GM19328 (cell line): ENCODE data around the gene INPP5B.
"Not testable (repeated sequence)": the region's sequence is repeated elsewhere in the genome, so short reads cannot be mapped to it uniquely, and the experiment has no call there.

Experiments
- ATAC-seq: cut with Tn5 transposase; IDR thresholded peaks from one replicate; pipeline ENCODE4 v1.9.1; 2021; ENCODE audit warnings: mild to moderate bottlenecking, moderate library complexity; ENCODE audit not compliant: unreplicated experiment

The INPP5B gene

DNA sequence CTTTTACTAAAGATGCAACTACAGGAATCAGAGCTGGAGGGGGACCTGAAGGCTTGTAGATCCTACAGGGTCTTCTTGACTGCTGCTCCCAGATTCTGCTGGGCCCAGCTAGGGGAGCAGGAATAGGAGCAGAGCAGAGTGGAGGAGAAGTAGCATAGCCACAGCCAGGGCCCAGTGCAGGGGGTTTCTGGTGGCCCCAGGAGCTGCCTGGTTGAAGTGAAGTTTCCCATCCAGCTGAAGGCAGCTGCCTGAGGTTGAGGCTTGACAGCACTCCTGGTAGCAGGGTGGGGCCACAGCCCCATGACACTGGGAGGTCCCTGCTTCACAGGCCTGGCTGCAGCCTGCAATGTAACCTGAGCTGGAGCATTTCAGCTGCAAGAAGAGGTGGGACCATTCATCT, 2.0 kb upstream of the INPP5B start:
- no peak for ATAC-seq

DNA sequence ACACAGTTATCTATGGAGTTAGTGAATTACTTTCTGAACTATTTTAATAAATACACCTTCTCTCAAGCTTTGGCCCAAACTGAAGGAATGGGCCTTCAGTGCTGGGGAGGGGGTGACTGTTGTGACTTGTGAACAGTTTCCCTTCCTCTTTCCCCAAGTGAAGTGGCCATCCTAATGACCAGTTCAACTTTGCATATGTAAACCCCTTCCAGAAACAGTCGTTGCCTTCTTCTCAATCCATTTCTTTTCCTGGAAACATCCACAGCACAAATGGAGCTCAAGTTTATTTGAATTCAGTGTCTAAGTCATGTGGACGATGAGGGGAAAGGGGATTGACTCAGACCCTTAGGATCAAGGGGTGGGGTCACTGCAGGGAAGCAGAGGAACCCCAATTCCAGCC, 1.3 kb upstream of the INPP5B start:
- ATAC-seq: no peak

GRCh38 chr1:37947364-37947763, 511 bp upstream of the INPP5B start:
- no peak for ATAC-seq

DNA sequence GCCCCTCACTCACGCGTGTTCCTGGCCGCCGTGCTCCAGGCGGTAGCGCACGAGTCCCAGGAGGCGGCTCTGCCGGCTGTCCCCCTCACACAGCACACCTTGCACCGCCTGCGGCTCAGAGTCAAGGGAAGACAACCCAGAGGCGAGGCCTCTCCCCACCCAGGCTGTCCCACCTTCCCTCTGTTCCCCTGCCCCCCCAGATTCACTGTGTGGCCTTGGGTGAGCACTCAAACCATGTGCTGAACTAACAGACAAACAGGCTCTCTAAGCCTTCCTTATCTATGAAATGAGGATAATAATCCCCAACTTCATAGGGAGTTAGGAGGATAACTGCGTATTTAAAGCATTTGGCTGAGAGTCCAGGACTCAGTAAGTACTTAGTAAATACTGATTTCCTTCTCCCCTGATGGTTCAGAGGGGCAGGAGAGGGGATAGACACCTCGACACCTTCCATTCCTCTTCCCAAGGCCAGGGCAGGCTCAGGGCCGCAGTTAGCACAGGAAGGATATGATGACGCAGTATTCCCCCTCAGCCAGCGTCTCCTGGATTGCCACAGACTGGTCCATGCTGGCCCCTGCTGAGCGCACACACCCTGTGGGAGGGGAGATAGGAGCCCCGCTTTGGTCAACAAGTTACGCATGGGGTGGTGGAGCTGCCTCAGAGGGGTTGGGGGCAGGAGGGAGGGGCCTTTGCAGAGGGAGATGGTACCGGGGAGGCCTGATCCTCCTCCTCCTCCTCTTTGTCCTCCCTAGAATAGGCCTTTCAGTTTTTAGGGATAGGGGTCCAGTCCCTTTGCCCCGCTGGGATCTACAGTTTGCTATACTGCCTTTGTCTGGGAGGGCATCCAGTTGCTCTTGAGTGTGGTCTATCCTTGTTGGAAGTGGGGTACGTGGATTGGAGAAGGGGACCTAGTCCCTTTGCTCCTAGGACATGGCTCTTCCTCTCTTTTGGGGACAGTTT, 830 bp downstream of the INPP5B start:
- no peak for ATAC-seq

GRCh38 chr1:37945251-37945650, 1.6 kb downstream of the INPP5B start:
- ATAC-seq: no peak

DNA sequence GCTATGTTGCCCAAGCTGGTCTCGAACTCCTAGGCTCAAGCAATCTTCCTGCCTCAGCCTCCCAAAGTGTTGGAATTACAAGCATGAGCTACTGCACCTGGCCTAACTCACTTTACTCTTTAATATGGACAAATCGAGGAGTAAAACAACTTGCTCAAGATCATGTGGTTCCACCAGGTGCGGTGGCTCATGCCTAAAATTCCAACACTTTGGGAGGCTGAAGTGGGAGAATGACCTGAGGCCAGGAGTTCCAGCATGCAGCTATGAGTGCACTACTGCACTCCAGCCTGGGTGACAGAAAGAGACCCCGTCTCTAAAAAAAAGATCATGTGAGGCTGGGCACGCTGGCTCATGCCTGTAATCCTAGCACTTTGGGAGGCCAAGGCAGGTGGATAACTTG, 2.0 kb downstream of the INPP5B start:
- ATAC-seq: no peak

DNA sequence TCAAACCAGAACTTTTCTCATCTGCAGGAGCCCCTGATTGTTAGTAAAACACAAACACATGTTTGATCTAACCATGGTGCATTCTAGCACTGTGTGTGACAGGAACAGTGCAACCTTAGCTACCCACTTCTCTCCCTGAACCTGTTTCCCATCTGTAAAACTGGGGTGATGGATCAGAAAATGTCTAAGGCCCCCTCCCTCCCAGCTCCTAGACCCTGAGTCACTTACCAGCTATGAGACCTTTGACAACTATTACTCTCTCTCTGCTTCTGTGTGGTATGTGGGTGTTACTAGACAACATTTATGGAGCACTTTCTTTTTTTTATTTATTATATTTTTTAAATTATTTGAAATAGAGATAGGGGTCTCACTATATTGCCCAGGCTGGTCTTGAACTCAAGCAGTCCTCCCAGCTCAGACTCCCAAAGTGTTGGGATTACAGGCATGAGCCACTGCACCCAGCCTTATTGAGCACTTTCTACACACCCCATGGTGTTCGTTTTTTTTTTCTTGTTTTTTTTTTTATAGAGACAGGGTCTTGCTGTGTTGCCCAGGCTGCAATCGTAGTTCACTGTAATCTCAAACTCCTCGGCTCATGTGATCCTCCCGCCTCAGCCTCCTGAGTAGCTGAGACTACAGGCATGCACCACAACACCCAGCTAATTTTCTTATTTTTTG, 2.6 kb downstream of the INPP5B start:
- no peak for ATAC-seq

DNA sequence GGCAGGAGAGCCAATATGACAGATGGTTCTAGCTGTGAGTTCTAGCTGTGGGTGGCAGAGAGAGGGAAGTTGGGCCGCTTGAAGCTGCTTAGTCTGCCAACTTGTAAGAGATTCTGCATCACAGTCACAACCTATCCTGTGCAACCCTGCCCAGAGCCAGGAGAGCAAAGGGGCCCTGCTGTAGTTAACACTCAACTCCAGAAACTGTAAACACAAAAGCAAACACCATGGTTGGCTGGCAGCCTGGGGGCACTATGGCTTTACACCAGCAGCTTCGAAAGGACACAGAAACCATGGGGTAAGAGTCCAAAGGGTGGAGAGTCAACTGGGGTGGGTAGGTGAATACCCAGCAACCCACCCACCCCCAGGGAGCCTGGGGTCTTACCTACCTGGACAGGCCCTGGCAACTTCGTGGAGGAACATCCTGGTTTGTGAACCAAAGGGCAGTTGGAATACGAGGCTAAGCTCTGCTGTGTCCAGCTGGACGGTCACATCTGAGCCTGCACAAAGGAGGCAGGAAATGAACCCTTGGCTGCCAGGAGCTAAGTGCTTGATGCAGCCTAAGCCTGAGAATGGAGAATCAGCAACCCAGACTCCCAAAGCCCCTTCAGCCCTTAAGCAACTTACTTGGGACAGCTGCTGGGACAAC, 6.4 kb downstream of the INPP5B start:
- ATAC-seq: no peak

GRCh38 chr1:37936760-37937159, 10.1 kb downstream of the INPP5B start:
- ATAC-seq: not testable (repeated sequence)

DNA sequence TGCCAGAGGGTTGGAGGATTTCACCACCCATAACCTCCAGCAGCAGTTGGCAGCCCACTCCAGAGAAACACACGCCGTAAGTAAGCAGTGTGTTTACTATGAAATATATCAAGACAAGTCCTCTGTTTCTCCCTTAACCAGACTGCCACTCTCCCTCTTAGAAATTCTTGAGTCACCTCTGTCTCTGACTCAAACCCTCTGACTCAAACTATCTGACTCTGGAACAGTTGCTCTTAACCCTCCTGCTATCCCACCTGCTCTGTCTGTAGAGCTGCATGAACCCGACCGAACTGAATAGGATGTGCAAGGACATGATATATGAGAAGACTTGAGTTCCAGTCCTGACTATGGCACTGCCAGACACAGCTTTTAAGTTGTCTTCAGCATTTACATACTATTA, 14.1 kb downstream of the INPP5B start:
- no peak for ATAC-seq

DNA sequence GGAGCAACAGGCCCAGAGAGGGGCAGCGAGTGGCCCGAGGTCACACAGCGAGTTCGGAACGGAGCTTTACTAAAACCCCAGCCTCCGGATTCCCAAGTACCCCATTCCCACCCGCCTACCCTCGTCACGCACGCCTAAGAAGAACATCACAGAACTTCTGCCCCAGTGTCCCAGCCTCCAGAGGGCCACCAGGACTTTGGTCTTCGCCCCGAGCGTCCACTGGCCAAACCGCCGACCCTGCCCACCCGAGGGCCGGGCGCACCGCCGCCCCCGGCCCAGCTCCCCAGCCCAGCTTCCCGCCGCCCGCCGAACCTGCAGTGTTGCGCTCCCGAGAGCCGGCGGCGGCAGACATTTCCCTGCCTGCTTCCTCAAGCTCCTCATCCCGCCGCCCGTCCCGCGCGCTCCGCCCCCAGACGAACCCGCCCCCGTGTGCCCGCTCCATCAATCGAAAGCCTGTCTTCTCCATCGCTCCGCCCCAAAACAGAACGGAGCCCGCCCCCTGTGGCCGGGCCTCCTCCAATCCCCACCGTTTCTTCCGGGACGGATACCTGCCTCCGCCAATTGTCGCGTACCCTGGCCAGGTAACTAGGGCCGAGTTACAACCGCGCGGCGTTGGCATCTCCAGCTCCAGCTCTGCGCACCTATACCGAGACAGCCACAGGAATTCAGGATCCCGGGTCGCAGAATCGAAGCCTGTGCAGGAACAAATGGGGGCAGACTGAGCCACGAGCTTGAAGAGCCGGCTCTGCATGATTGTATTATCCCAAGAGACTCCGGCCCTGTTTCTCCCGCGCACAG, 15.3 kb downstream of the INPP5B start:
- ATAC-seq: peak; percentile 93

GRCh38 chr1:37931102-37931360, 15.8 kb downstream of the INPP5B start:
- no peak for ATAC-seq

DNA sequence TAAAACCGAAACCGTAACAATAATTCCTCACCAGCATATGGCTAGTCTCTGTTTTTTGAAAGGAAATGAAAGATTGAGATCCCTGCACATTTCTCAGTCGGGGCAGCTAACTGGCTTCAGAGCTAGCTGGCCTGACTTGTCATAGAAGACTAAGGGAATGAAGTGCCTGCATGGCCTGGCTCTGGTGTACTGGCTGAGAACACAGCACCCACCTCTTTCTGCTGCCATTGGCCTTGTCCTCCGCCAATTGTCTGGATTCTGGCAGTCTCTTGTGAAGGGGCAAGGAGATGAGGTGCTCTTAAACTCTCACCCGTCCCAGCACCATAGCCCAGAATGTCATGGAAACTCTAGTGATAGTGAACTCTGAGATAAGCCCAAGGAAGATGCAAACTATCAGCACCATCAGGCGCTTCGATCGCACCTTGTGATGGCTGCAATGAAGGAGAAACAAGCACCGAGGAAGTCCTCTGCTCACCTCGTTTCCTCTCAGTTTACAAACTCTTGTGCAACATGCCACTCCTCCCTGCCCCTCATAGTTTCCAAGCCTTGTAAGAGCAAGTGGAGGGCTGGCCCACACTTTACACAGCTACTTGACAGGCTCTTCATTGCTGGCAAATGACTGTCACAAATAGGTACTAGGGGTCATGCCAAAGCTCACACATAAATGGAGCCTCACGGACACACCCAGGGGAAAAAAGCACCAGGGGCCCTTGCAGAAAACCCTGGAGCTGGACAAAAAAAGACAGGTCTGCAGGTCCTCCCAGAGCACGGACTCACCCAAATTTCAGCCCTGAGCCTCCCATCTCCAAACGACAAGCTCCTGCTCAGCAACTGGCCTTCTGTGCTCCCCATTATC, 16.4 kb downstream of the INPP5B start:
- ATAC-seq: no peak

- ATAC-seq: no peak
Measured at GRCh38 chr1:37926038-37926924, 20.6 kb downstream of the INPP5B start.

- ATAC-seq: no peak
Measured at GRCh38 chr1:37925316-37925715, 21.5 kb downstream of the INPP5B start.

DNA sequence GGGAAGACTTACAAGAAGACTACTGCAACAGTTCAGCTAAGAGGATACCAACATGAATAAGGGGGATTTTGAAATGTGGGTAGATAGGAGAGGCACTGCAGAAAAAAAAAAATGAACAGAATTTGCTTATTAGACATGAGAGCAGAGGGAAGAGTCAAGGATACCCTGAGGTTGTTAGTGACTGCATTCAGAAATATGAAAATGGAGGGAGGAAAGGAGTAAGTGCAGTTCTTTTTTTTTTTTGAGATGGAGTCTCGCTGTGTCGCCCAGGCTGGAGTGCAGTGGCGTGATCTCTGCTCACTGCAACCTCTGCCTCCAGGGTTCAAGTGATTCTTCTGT, 23.3 kb downstream of the INPP5B start:
- ATAC-seq: no peak

GRCh38 chr1:37922767-37923550, 23.9 kb downstream of the INPP5B start:
- peak; percentile 52 for ATAC-seq

- ATAC-seq: no peak
Measured at GRCh38 chr1:37919277-37919676, 27.6 kb downstream of the INPP5B start.
